ENCODE results near the gene GINS1. TPM values are rescaled to one million over a fixed set of nuclear protein-coding genes. Genes with fewer than 3 reads are reported as not detected.
A peak's percentile ranks its signal among the peaks of the same experiment; 100 is the strongest.

Gene GINS1
- total and polyA plus RNA-seq, 2 of the 13 experiments (the other 11 are each of a cell fraction or from before 2014, with no cell fraction given), result 14.6 to 59.9 TPM

GRCh38 chr20:25469558-25469957, 62.1 kb downstream of the GINS1 start:
- CTCF ChIA-PET (ENCODE audit: low intra/inter-chr PET ratio, low total read pairs), result interaction anchor here (0.6 to 1.3 kb wide), 2 partner anchors 104 to 200 kb away, joined by 3 read pairs; no protein-coding TSS in a partner anchor
- WGBS (ENCODE audit: low lambda C conversion rate), result 94% methylated on average over 12 of the region's 13 CpGs
- no TSS peak for BruUV-seq (replicated peaks)

More at GRCh38 chr20:25469558-25469957, 62.1 kb downstream of the GINS1 start:
- DNase-seq (ENCODE audit: low spot score) (no peak), FAIRE-seq (no peak), ATAC-seq (no peak; the same call in 2 of the 3 replicates)
- intact Hi-C loops (cut with micrococcal nuclease; ENCODE audit: unreplicated experiment) (no loop called here), in situ Hi-C loops (cut with HindIII; ENCODE audit: extremely low pct_ligation_motif_present, low pct_unique_long_range_greater_than_20kb) (no loop called here)
- Histone ChIP-seq H3K27ac (ENCODE audit: extremely low read length, insufficient read depth, low read length) (no peak overlapping the region), H3K4me1 (ENCODE audit: insufficient read depth, low read length) (no peaks in the 10 kb centered on the region), H3K27me3 (ENCODE audit: control insufficient read depth in 1 of 2, insufficient read depth in 2 of 2, low read length in 2 of 2) (no peaks in the 10 kb centered on the region), H2AFZ (ENCODE audit: low read length) (no peak overlapping the region), H3K9me3 (ENCODE audit: low read length) (no peaks in the 10 kb centered on the region), H3K4me2 (ENCODE audit: low read depth, low read length) (no peak overlapping the region), H3K9ac (ENCODE audit: insufficient read depth, low read depth, low read length) (no peak overlapping the region), H3K36me3 (replicated peaks in 1 of 2; ENCODE audit: control insufficient read depth in 1 of 2, insufficient read depth in 2 of 2, low read length in 2 of 2) (peaks cover 38 to 76% of the 10 kb centered on the region in 2 experiments), H3K79me2 (ENCODE audit: insufficient read depth, low read length) (no peaks in the 10 kb centered on the region), H4K20me1 (ENCODE audit: insufficient read depth, low read length) (no peaks in the 10 kb centered on the region), H3K4me3 (replicated peaks in 1 of 3; ENCODE audit: insufficient read depth in 1 of 3, low read depth in 2 of 3, low read length in 3 of 3) (no peak overlapping the region)
- TF ChIP-seq ZNF121 (CRISPR knock-in tag; IDR thresholded peaks at IDR 0.05) (no peak), PHF20 (CRISPR knock-in tag; IDR thresholded peaks at IDR 0.05) (peak; percentile 17; the same call in 1 of the 2 replicates), MTA1 (CRISPR knock-in tag; IDR thresholded peaks at IDR 0.05; ENCODE audit: borderline replicate concordance) (0 out of 2 replicates have a peak, but pooled peaks have one; percentile 11), ZNF503 (CRISPR knock-in tag; IDR thresholded peaks at IDR 0.05) (no peak), FOXC1 (CRISPR knock-in tag; IDR thresholded peaks at IDR 0.05; ENCODE audit: borderline replicate concordance) (0 out of 2 replicates have a peak, but pooled peaks have one; percentile 29), ZFAT (CRISPR knock-in tag; conservative IDR thresholded peaks at IDR 0.05) (no peak), SALL1 (CRISPR knock-in tag; IDR thresholded peaks at IDR 0.05) (peak; percentile 4; the same call in 1 of the 2 replicates), CREB3 (CRISPR knock-in tag; IDR thresholded peaks at IDR 0.05) (no peak), ZNF282 (IDR thresholded peaks at IDR 0.05; ENCODE audit: partially characterized antibody) (no peak)
- POLR2A ChIA-PET, result interaction anchor here (1.6 kb wide), 1 partner anchor 38 kb away, joined by 3 read pairs; no protein-coding TSS in a partner anchor

Data from HepG2 (cell line).